Loucy (cell line): ENCODE results near the gene SLC2A4.

Experiments used
- EZH2phosphoT487 ChIP-seq: fragments of 200-600 bp; IDR thresholded peaks from 2 replicates; pipeline ENCODE4 v1.6.1; 2018; ENCODE audit warnings: antibody characterized with exemption, mild to moderate bottlenecking, moderate library complexity, borderline replicate concordance
- TF ChIP-seq, protein P1 (sequence below): fragments of 200-600 bp; sonication (generic); conservative IDR thresholded peaks from 2 replicates; pipeline ENCODE4 v1.5.1; 2014; ENCODE audit warnings: mild to moderate bottlenecking, antibody characterized with exemption, low read length

DNA sequence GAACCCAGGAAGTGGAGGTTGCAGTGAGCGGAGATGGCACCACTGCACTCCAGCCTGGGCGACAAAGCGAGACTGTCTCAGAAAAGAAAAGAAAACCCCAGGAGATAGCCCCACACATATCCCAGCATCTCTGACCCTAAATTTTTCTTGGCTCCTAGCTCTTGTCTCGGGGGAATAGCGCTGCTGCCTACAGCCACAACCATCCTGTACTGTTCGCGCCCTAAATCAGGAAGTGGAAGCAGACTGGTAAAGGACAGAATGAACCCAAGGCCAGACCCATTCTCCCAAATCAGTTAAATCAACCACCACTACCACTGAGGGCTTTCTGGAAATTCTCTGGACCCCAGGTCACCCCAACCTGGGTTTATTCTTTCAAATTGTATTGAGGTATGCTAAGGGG is 31.7 kb upstream of the SLC2A4 start:
- TF ChIP-seq, protein P1, sequence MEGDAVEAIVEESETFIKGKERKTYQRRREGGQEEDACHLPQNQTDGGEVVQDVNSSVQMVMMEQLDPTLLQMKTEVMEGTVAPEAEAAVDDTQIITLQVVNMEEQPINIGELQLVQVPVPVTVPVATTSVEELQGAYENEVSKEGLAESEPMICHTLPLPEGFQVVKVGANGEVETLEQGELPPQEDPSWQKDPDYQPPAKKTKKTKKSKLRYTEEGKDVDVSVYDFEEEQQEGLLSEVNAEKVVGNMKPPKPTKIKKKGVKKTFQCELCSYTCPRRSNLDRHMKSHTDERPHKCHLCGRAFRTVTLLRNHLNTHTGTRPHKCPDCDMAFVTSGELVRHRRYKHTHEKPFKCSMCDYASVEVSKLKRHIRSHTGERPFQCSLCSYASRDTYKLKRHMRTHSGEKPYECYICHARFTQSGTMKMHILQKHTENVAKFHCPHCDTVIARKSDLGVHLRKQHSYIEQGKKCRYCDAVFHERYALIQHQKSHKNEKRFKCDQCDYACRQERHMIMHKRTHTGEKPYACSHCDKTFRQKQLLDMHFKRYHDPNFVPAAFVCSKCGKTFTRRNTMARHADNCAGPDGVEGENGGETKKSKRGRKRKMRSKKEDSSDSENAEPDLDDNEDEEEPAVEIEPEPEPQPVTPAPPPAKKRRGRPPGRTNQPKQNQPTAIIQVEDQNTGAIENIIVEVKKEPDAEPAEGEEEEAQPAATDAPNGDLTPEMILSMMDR, result no peak
- TF ChIP-seq EZH2phosphoT487, result no peak
